IPS-NIHi11 (cell line): ENCODE data around the gene TUBGCP2.
"Not testable (repeated sequence)": the region's sequence is repeated elsewhere in the genome, so short reads cannot be mapped to it uniquely, and the experiment has no call there.

Experiments used
- DNase-seq: peaks from one replicate; pipeline ENCODE4 v3.0.0; 2012; ENCODE audit warnings: mixed read lengths, low spot score

TUBGCP2 gene

GRCh38 chr10:133265052-133265451 is 43.6 kb downstream of the TUBGCP2 start:
- not testable (repeated sequence) for DNase-seq

- DNase-seq: no peak
These were observed 44.2 kb downstream of the TUBGCP2 start for GRCh38 chr10:133264461-133264860.

GRCh38 chr10:133263674-133264073 is 45.0 kb downstream of the TUBGCP2 start:
- DNase-seq: no peak

- DNase-seq: no peak
These were observed 46.0 kb downstream of the TUBGCP2 start for GRCh38 chr10:133262696-133263095.

- DNase-seq: peak; percentile 96
These were observed 46.8 kb downstream of the TUBGCP2 start for GRCh38 chr10:133261726-133262325.

GRCh38 chr10:133260895-133261725 is 47.6 kb downstream of the TUBGCP2 start:
- DNase-seq: peak; percentile 79

GRCh38 chr10:133259602-133259989 is 49.1 kb downstream of the TUBGCP2 start:
- DNase-seq: no peak

- no peak for DNase-seq
These were observed 49.7 kb downstream of the TUBGCP2 start for GRCh38 chr10:133258818-133259601.

GRCh38 chr10:133258066-133258817 is 50.4 kb downstream of the TUBGCP2 start:
- DNase-seq: no peak

GRCh38 chr10:133257489-133258065 is 51.1 kb downstream of the TUBGCP2 start:
- DNase-seq: peak; percentile 79

- no peak for DNase-seq
These were observed 53.3 kb downstream of the TUBGCP2 start for GRCh38 chr10:133255323-133255722.

GRCh38 chr10:133254421-133255120 is 54.1 kb downstream of the TUBGCP2 start:
- no peak for DNase-seq

GRCh38 chr10:133253361-133253955 is 55.2 kb downstream of the TUBGCP2 start:
- DNase-seq: no peak

- DNase-seq: no peak
These were observed 56.5 kb downstream of the TUBGCP2 start for GRCh38 chr10:133252223-133252552.

- DNase-seq: no peak
These were observed 57.1 kb downstream of the TUBGCP2 start for GRCh38 chr10:133251388-133252222.

- DNase-seq: no peak
These were observed 58.5 kb downstream of the TUBGCP2 start for GRCh38 chr10:133249975-133250754.

GRCh38 chr10:133249094-133249780 is 59.4 kb downstream of the TUBGCP2 start:
- no peak for DNase-seq

GRCh38 chr10:133248334-133248715 is 60.3 kb downstream of the TUBGCP2 start:
- no peak for DNase-seq
